PC-3 (cell line): ENCODE measurements around the gene GRIN3B.

Experiments used
- EZH2 ChIP-seq: fragments of 300-600 bp; sonication (generic); IDR thresholded peaks from one replicate; pipeline ENCODE4 v1.6.1; 2017; ENCODE audit warnings: antibody characterized with exemption, mild to moderate bottlenecking, low read length; ENCODE audit not compliant: unreplicated experiment
- EZH2phosphoT487 ChIP-seq: fragments of 300-600 bp; sonication (generic); IDR thresholded peaks from 2 replicates; pipeline ENCODE4 v1.6.1; 2018; ENCODE audit warnings: mild to moderate bottlenecking, antibody characterized with exemption, low read length, borderline replicate concordance
- TF ChIP-seq, protein P1 (sequence below): fragments of 300-600 bp; sonication (generic); conservative IDR thresholded peaks from 2 replicates; pipeline ENCODE4 v1.5.1; 2017; ENCODE audit warnings: antibody characterized with exemption, low read depth, mild to moderate bottlenecking, low read length

GRCh38 chr19:996051-996838 lies 4.0 kb upstream of the GRIN3B start:
- no peak for TF ChIP-seq EZH2
- TF ChIP-seq, protein P1, sequence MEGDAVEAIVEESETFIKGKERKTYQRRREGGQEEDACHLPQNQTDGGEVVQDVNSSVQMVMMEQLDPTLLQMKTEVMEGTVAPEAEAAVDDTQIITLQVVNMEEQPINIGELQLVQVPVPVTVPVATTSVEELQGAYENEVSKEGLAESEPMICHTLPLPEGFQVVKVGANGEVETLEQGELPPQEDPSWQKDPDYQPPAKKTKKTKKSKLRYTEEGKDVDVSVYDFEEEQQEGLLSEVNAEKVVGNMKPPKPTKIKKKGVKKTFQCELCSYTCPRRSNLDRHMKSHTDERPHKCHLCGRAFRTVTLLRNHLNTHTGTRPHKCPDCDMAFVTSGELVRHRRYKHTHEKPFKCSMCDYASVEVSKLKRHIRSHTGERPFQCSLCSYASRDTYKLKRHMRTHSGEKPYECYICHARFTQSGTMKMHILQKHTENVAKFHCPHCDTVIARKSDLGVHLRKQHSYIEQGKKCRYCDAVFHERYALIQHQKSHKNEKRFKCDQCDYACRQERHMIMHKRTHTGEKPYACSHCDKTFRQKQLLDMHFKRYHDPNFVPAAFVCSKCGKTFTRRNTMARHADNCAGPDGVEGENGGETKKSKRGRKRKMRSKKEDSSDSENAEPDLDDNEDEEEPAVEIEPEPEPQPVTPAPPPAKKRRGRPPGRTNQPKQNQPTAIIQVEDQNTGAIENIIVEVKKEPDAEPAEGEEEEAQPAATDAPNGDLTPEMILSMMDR, result no peak
- TF ChIP-seq EZH2phosphoT487, result no peak
